ENCODE data around the gene MYL4. TPM values are rescaled to one million over a fixed set of nuclear protein-coding genes. Genes with fewer than 3 reads are reported as not detected.

Gene MYL4
- polyA plus RNA-seq, 1 of the 3 experiments (the other 2 are of a cell fraction) = not detected

DNA sequence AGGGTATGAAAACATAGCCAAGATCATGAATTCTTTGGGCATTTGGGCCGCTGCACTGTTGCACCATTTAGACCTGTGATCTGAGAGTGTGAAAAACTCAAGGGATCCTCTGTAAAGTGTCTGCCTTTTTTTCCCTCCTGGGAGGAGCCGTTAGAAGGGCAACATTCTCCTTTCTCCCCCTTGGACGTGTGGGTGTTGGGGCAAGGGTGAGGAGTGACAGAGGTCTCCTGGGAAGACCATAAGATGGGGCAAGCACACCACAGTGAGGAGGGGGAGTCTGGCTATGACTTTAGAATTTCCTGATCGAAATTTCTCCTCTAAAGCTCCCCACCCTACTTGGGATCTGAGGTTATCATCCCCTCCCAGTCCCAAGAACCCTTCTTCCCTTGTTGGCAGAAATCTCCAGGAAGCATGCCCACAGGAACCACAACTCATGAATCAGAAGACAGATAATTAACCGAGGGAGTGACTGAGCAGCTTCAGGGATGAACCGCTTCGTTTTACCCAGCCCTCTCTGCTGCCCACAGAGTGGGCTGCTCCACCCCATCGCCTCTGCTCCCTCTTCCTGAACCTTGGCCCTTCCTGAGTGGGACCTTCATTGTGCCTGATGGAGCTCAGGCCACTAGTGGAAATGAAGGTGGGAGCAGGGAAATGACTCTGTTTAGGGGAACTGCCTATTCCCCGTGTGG is 48.6 kb downstream of the MYL4 start:
- Histone ChIP-seq H3K36me3 (replicated peaks in 1 of 2; ENCODE audit: control insufficient read depth in 1 of 2, insufficient read depth in 2 of 2, low read length in 1 of 2) (no peaks in the 10 kb centered on the region), H2AFZ (ENCODE audit: low read depth) (peak overlapping the region; percentile 50), H3K9me2 (no peaks in the 10 kb centered on the region), H4K20me1 (ENCODE audit: insufficient read depth) (no peaks in the 10 kb centered on the region), H3K4me1 (ENCODE audit: control insufficient read depth in 1 of 2, insufficient read depth in 2 of 2, low read depth in 1 of 2, low read length in 1 of 2) (peaks cover 4 to 9% of the 10 kb centered on the region in 2 experiments; a peak in 1 of 4 replicates), H3K4me2 (peak overlapping the region; percentile 57; the same call in 1 of the 2 replicates), H3K27me3 (ENCODE audit: insufficient read depth) (no peaks in the 10 kb centered on the region), H3K4me3 (ENCODE audit: low read depth in 2 of 2, low read length in 1 of 2) (no peak overlapping the region), H3K9ac (no peak overlapping the region; the same call in 1 of the 2 replicates), H3K9me3 (no peaks in the 10 kb centered on the region), H3K79me2 (ENCODE audit: insufficient read depth) (peaks cover 6% of the 10 kb centered on the region; the same call in 1 of the 2 replicates), H3F3A (replicated peaks; ENCODE audit: insufficient read depth) (peaks cover 5% of the 10 kb centered on the region), H3K27ac (ENCODE audit: low read depth in 2 of 2, low read length in 1 of 2) (peak overlapping the region in 1 of 2 experiments; percentile 75; a peak in 2 of 4 replicates)
- DNase-seq = no peak
- POLR2A ChIA-PET = no interaction called here
- TF ChIP-seq GATA2 (CRISPR knock-in tag; IDR thresholded peaks at IDR 0.05) (no peak), RXRA (IDR thresholded peaks at IDR 0.05; ENCODE audit: borderline replicate concordance, low read depth) (peak; percentile 48; the same call in 1 of the 2 replicates), MEF2A (IDR thresholded peaks at IDR 0.05; ENCODE audit: borderline replicate concordance, low read depth) (no peak), EP300 (IDR thresholded peaks at IDR 0.05; ENCODE audit: borderline replicate concordance in 1 of 2, low read depth in 1 of 2, low read length in 1 of 2) (peak in 1 of 2 experiments; percentile 74; a peak in 1 of 4 replicates), JUND (IDR thresholded peaks at IDR 0.05) (peak; percentile 76; the same call in 1 of the 2 replicates), TCF12 (IDR thresholded peaks at IDR 0.05) (peak; percentile 80), POLR2AphosphoS5 (IDR thresholded peaks at IDR 0.05; ENCODE audit: low read depth, low read length) (0 out of 2 replicates have a peak, but pooled peaks have one; percentile 31), SMC3 (IDR thresholded peaks at IDR 0.05; ENCODE audit: low read depth, low read length) (no peak), MXI1 (IDR thresholded peaks at IDR 0.05; ENCODE audit: low read depth, low read length) (no peak), FOSL2 (IDR thresholded peaks at IDR 0.05; ENCODE audit: borderline replicate concordance, low read depth) (peak; percentile 77; the same call in 1 of the 2 replicates), TEAD4 (IDR thresholded peaks at IDR 0.05; ENCODE audit: borderline replicate concordance, insufficient read depth) (0 out of 2 replicates have a peak, but pooled peaks have one; percentile 32), GABPA (IDR thresholded peaks at IDR 0.05; ENCODE audit: low read depth) (peak; percentile 23; the same call in 1 of the 2 replicates), NFIC (IDR thresholded peaks at IDR 0.05; ENCODE audit: borderline replicate concordance) (peak; percentile 90), ELF1 (IDR thresholded peaks at IDR 0.05) (peak; percentile 71; the same call in 1 of the 2 replicates)
- TF ChIP-seq, protein P1, sequence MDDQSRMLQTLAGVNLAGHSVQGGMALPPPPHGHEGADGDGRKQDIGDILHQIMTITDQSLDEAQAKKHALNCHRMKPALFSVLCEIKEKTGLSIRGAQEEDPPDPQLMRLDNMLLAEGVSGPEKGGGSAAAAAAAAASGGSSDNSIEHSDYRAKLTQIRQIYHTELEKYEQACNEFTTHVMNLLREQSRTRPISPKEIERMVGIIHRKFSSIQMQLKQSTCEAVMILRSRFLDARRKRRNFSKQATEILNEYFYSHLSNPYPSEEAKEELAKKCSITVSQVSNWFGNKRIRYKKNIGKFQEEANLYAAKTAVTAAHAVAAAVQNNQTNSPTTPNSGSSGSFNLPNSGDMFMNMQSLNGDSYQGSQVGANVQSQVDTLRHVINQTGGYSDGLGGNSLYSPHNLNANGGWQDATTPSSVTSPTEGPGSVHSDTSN (IDR thresholded peaks at IDR 0.05) = peak; percentile 87
- TF ChIP-seq, protein P2, sequence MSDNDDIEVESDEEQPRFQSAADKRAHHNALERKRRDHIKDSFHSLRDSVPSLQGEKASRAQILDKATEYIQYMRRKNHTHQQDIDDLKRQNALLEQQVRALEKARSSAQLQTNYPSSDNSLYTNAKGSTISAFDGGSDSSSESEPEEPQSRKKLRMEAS (IDR thresholded peaks at IDR 0.05; ENCODE audit: low read depth) = peak; percentile 73
- WGBS (ENCODE audit: low lambda C conversion rate) = 39% methylated on average over 9 of the region's 9 CpGs
- CTCF ChIA-PET = interaction anchor here (0.8 to 8.3 kb wide), 6 partner anchors 13 to 57 kb away, joined by 3 to 84 read pairs (median 5); no protein-coding TSS in a partner anchor

DNA sequence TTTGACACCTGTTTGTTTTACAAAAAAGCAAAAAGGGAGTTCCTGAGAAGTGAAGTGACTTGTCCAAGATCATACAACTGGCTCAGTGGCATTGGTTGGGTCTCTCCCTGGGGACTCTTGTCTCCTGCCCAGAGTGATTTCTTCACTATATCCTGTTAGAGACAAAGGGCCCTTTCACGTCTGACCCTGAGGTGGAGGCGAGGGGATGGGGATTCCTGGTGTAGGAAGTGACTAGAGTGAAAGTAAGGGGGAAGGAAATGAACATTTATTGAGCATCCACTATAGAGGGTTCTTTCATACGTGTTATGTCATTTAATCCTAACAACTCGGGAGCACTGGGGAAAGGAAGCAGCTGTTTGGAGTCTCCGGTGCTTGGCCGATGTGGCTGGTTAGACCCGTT is 53.4 kb downstream of the MYL4 start:
- no peak overlapping the region for H2AFZ ChIP-seq (ENCODE audit: low read depth)
- WGBS (ENCODE audit: low lambda C conversion rate) = 94% methylated on average over 7 of the region's 7 CpGs
- no peak for DNase-seq
- peaks cover 30% of the 10 kb centered on the region for H3F3A ChIP-seq (replicated peaks; ENCODE audit: insufficient read depth)
- no peak overlapping the region for H3K27ac ChIP-seq (ENCODE audit: low read depth in 2 of 2, low read length in 1 of 2)
- H3K27me3 ChIP-seq (ENCODE audit: insufficient read depth) = no peaks in the 10 kb centered on the region
- H3K9me3 ChIP-seq = no peaks in the 10 kb centered on the region
- H3K4me3 ChIP-seq (ENCODE audit: low read depth in 2 of 2, low read length in 1 of 2) = no peak overlapping the region
- peaks cover 3 to 24% of the 10 kb centered on the region in 2 experiments; a peak in 3 of 4 replicates for H3K4me1 ChIP-seq (ENCODE audit: control insufficient read depth in 1 of 2, insufficient read depth in 2 of 2, low read depth in 1 of 2, low read length in 1 of 2)
- no peak overlapping the region for H3K4me2 ChIP-seq
- no peaks in the 10 kb centered on the region for H3K79me2 ChIP-seq (ENCODE audit: insufficient read depth)
- TF ChIP-seq TCF12 (IDR thresholded peaks at IDR 0.05) = no peak
- TF ChIP-seq, protein P1 (IDR thresholded peaks at IDR 0.05) = no peak
- TF ChIP-seq, protein P3, sequence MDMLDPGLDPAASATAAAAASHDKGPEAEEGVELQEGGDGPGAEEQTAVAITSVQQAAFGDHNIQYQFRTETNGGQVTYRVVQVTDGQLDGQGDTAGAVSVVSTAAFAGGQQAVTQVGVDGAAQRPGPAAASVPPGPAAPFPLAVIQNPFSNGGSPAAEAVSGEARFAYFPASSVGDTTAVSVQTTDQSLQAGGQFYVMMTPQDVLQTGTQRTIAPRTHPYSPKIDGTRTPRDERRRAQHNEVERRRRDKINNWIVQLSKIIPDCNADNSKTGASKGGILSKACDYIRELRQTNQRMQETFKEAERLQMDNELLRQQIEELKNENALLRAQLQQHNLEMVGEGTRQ (IDR thresholded peaks at IDR 0.05; ENCODE audit: borderline replicate concordance, low read depth, low read length) = no peak
- no peak for TF ChIP-seq SIN3A (IDR thresholded peaks at IDR 0.05; ENCODE audit: borderline replicate concordance, low read depth, low read length)
- no peak overlapping the region for H3K9ac ChIP-seq
- CTCF ChIA-PET = interaction anchor here (1.4 to 1.9 kb wide), 2 partner anchors 52 to 53 kb away, joined by 4 to 11 read pairs; no protein-coding TSS in a partner anchor
- POLR2A ChIA-PET = no interaction called here
- H3K9me2 ChIP-seq = no peaks in the 10 kb centered on the region
- H4K20me1 ChIP-seq (ENCODE audit: insufficient read depth) = no peaks in the 10 kb centered on the region
- no peaks in the 10 kb centered on the region for H3K36me3 ChIP-seq (replicated peaks in 1 of 2; ENCODE audit: control insufficient read depth in 1 of 2, insufficient read depth in 2 of 2, low read length in 1 of 2)
